ENCODE measurements around the gene TMEM178B. TPM values are rescaled to one million over a fixed set of nuclear protein-coding genes. Genes with fewer than 3 reads are reported as not detected.

TMEM178B gene
- total and polyA plus RNA-seq, 2 of the 4 experiments (the other 2 are of a cell fraction), result under 0.01 to 0.05 TPM

DNA sequence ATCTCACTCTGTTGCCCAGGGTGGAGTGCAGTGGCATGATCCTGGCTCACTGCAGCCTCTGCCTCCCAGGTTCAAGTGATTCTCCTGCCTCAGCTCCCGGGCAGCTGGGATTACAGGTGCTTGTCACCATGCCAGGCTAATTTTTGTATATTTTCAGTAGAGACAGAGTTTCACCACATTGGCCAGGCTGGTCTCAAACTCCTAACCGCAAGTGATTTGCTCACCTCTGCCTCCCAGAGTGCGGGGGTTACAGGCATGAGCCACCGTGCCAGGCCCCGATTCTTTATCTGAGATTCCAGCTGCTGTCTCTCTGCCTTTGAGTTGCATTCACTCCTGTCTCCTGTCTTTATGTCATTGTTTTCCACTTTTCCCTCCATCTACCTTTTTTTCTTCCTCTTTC is 168.7 kb downstream of the TMEM178B start:
- H3K9me3 ChIP-seq (ENCODE audit: control insufficient read depth, insufficient read depth, low read length), result no peaks in the 10 kb centered on the region; the same call in 1 of the 2 replicates

More for the DNA sequence above, 168.7 kb downstream of the TMEM178B start:
- H4K8ac ChIP-seq (ENCODE audit: low read depth in 2 of 2, low read length in 2 of 2), result no peak overlapping the region
- no peak overlapping the region for H3K4ac ChIP-seq (ENCODE audit: low read depth, low read length)
- no peaks in the 10 kb centered on the region for H3K9me1 ChIP-seq (ENCODE audit: insufficient read depth, low read length)
- H3K4me2 ChIP-seq (ENCODE audit: low read depth, low read length), result no peak overlapping the region
- in situ Hi-C loops (cut with MboI; ENCODE audit: low sequenced_read_pairs), result no loop called here
- no peak overlapping the region for H2AFZ ChIP-seq (replicated peaks; ENCODE audit: low read length, poor library complexity)
- dilution Hi-C loops (cut with HindIII; ENCODE audit: low sequenced_read_pairs, unreplicated experiment), result no loop called here
- no peak overlapping the region for H3K27ac ChIP-seq (ENCODE audit: insufficient read depth, low read length)
- ChIA-PET POLR2A (ENCODE audit: unreplicated experiment) (no interaction called here), CTCF (no interaction called here)
- H2BK20ac ChIP-seq (ENCODE audit: low read depth, low read length), result no peak overlapping the region
- no peak overlapping the region for H2BK15ac ChIP-seq (ENCODE audit: low read depth, low read length)
- H4K20me1 ChIP-seq (ENCODE audit: insufficient read depth, low read length), result no peaks in the 10 kb centered on the region
- no peak overlapping the region for H2AK5ac ChIP-seq (ENCODE audit: low read depth, low read length)
- no peak overlapping the region for H4K5ac ChIP-seq (ENCODE audit: low read depth, low read length)
- H3K14ac ChIP-seq (replicated peaks; ENCODE audit: low read depth, low read length), result no peak overlapping the region
- no peaks in the 10 kb centered on the region for H3K4me1 ChIP-seq (ENCODE audit: control insufficient read depth, insufficient read depth, low read length)
- no peak overlapping the region for H2AK9ac ChIP-seq (replicated peaks; ENCODE audit: low read depth, low read length, poor library complexity)
- no peaks in the 10 kb centered on the region for H3K27me3 ChIP-seq (ENCODE audit: control insufficient read depth, insufficient read depth, low read length)
- H3K9ac ChIP-seq (ENCODE audit: low read depth, low read length), result no peak overlapping the region
- ATAC-seq (ENCODE audit: low read depth) (no peak), DNase-seq (no peak)
- H3K56ac ChIP-seq (ENCODE audit: extremely low read depth, insufficient read depth, low read length), result no peak overlapping the region
- H3K79me1 ChIP-seq (ENCODE audit: low read depth in 1 of 2, low read length in 2 of 2), result no peaks in the 10 kb centered on the region
- no TSS peak for BruUV-seq (replicated peaks)
- no peak overlapping the region for H2BK120ac ChIP-seq (ENCODE audit: low read depth, low read length)
- intact Hi-C loops (cut with micrococcal nuclease), result no loop called here
- no peaks in the 10 kb centered on the region for H3K36me3 ChIP-seq (ENCODE audit: control insufficient read depth, insufficient read depth, low read length)
- TF ChIP-seq, protein P1, sequence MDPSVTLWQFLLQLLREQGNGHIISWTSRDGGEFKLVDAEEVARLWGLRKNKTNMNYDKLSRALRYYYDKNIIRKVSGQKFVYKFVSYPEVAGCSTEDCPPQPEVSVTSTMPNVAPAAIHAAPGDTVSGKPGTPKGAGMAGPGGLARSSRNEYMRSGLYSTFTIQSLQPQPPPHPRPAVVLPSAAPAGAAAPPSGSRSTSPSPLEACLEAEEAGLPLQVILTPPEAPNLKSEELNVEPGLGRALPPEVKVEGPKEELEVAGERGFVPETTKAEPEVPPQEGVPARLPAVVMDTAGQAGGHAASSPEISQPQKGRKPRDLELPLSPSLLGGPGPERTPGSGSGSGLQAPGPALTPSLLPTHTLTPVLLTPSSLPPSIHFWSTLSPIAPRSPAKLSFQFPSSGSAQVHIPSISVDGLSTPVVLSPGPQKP (IDR thresholded peaks at IDR 0.05; ENCODE audit: borderline replicate concordance, low read depth, low read length), result no peak
- no peak for TF ChIP-seq RFX5 (IDR thresholded peaks at IDR 0.05; ENCODE audit: low read depth, low read length)
- TF ChIP-seq SMC3 (IDR thresholded peaks at IDR 0.05; ENCODE audit: low read depth, low read length), result no peak
- TF ChIP-seq, protein P2, sequence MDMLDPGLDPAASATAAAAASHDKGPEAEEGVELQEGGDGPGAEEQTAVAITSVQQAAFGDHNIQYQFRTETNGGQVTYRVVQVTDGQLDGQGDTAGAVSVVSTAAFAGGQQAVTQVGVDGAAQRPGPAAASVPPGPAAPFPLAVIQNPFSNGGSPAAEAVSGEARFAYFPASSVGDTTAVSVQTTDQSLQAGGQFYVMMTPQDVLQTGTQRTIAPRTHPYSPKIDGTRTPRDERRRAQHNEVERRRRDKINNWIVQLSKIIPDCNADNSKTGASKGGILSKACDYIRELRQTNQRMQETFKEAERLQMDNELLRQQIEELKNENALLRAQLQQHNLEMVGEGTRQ (IDR thresholded peaks at IDR 0.05; ENCODE audit: low read depth, low read length), result no peak
- TF ChIP-seq RAD21 (IDR thresholded peaks at IDR 0.05; ENCODE audit: low read length), result no peak
- TF ChIP-seq MAZ (IDR thresholded peaks at IDR 0.05; ENCODE audit: borderline replicate concordance, low read depth, low read length), result no peak
- no peak for TF ChIP-seq CHD1 (IDR thresholded peaks at IDR 0.05; ENCODE audit: low read depth, low read length)
- no peak for TF ChIP-seq BHLHE40 (IDR thresholded peaks at IDR 0.05; ENCODE audit: low read depth, low read length)
- TF ChIP-seq NFE2L2 (IDR thresholded peaks at IDR 0.05; ENCODE audit: low read depth, low read length), result no peak
- no peak for TF ChIP-seq POLR2A (IDR thresholded peaks at IDR 0.05; ENCODE audit: low read depth, low read length)
- TF ChIP-seq RCOR1 (IDR thresholded peaks at IDR 0.05; ENCODE audit: insufficient replicate concordance, low read length), result no peak
- TF ChIP-seq MXI1 (IDR thresholded peaks at IDR 0.05; ENCODE audit: borderline replicate concordance, low read depth, low read length), result no peak
- TF ChIP-seq, protein P3, sequence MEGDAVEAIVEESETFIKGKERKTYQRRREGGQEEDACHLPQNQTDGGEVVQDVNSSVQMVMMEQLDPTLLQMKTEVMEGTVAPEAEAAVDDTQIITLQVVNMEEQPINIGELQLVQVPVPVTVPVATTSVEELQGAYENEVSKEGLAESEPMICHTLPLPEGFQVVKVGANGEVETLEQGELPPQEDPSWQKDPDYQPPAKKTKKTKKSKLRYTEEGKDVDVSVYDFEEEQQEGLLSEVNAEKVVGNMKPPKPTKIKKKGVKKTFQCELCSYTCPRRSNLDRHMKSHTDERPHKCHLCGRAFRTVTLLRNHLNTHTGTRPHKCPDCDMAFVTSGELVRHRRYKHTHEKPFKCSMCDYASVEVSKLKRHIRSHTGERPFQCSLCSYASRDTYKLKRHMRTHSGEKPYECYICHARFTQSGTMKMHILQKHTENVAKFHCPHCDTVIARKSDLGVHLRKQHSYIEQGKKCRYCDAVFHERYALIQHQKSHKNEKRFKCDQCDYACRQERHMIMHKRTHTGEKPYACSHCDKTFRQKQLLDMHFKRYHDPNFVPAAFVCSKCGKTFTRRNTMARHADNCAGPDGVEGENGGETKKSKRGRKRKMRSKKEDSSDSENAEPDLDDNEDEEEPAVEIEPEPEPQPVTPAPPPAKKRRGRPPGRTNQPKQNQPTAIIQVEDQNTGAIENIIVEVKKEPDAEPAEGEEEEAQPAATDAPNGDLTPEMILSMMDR (conservative IDR thresholded peaks at IDR 0.05; ENCODE audit: low read depth, low read length), result no peak
- TF ChIP-seq CEBPB (IDR thresholded peaks at IDR 0.05; ENCODE audit: low read depth, low read length), result no peak
- no peak for TF ChIP-seq MAFK (IDR thresholded peaks at IDR 0.05; ENCODE audit: low read depth, low read length)
- 47% methylated on average over 4 of the region's 5 CpGs; no CpG with 5 or more reads in 1 of the 2 experiments for WGBS, 2 experiments (ENCODE audit: extremely low coverage in 2 of 2, insufficient read length in 1 of 2)
- H3K4me3 ChIP-seq (ENCODE audit: insufficient read depth, low read depth, low read length), result no peak overlapping the region
- no peak overlapping the region for H3K18ac ChIP-seq (ENCODE audit: low read depth, low read length)
- no peak overlapping the region for H4K91ac ChIP-seq (ENCODE audit: insufficient read depth, low read depth, low read length)
- no peak overlapping the region for H2BK5ac ChIP-seq (ENCODE audit: low read depth, low read length, poor library complexity, severe bottlenecking)
- H3K23ac ChIP-seq (ENCODE audit: low read depth, low read length), result no peak overlapping the region

Measured in IMR-90 (cell line).